MM.1S (cell line): ENCODE measurements around the gene HTR1E.
"Not testable (repeated sequence)": the region's sequence is repeated elsewhere in the genome, so short reads cannot be mapped to it uniquely, and the experiment has no call there.

Experiments used
- DNase-seq: peaks from one replicate; pipeline ENCODE4 v3.0.0-alpha.2; 2015
- H2AFZ ChIP-seq: fragments of 300-600 bp; sonication (generic); 2 replicates; pipeline ENCODE4 v1.6.0; 2016; ENCODE audit warnings: antibody characterized with exemption, low read length
- H3F3A ChIP-seq: fragments of 300-600 bp; sonication (generic); 2 replicates; pipeline ENCODE4 v1.6.1; 2016; ENCODE audit warnings: mild to moderate bottlenecking, antibody characterized with exemption, low read length, moderate library complexity, mixed read lengths; ENCODE audit not compliant: insufficient read depth
- H3K27ac ChIP-seq: fragments of 300-600 bp; sonication (generic); 2 replicates; pipeline ENCODE4 v1.5.1; 2016; ENCODE audit warnings: mild to moderate bottlenecking, low read length
- H3K27me3 ChIP-seq: fragments of 300-600 bp; sonication (generic); replicated peaks from 2 replicates; pipeline ENCODE4 v1.6.0; 2016; ENCODE audit warnings: low read length; ENCODE audit not compliant: insufficient read depth
- H3K36me3 ChIP-seq: fragments of 300-600 bp; sonication (generic); replicated peaks from 2 replicates; pipeline ENCODE4 v1.6.1; 2016; ENCODE audit warnings: mild to moderate bottlenecking, low read length, mixed read lengths; ENCODE audit not compliant: insufficient read depth
- H3K4me1 ChIP-seq: fragments of 300-600 bp; sonication (generic); 2 replicates; pipeline ENCODE4 v1.6.1; 2016; ENCODE audit warnings: low read length, mixed read lengths
- H3K4me2 ChIP-seq: fragments of 300-600 bp; sonication (generic); 2 replicates; pipeline ENCODE4 v1.6.0; 2016; ENCODE audit warnings: low read depth, low read length
- H3K4me3 ChIP-seq: fragments of 300-600 bp; sonication (generic); 2 replicates; pipeline ENCODE4 v1.5.1; 2016; ENCODE audit warnings: low read length, mixed read lengths
- H3K79me2 ChIP-seq: fragments of 300-600 bp; sonication (generic); 2 replicates; pipeline ENCODE4 v1.6.1; 2016; ENCODE audit warnings: mixed run types, low read length, mixed read lengths
- H3K9ac ChIP-seq: fragments of 300-600 bp; sonication (generic); 2 replicates; pipeline ENCODE4 v1.6.1; 2016; ENCODE audit warnings: low read length, mixed read lengths
- H3K9me2 ChIP-seq: fragments of 300-600 bp; sonication (generic); replicated peaks from 2 replicates; pipeline ENCODE4 v1.6.1; 2016; ENCODE audit warnings: mild to moderate bottlenecking, low read length, mixed read lengths; ENCODE audit not compliant: insufficient read depth
- H3K9me3 ChIP-seq: fragments of 300-600 bp; sonication (generic); replicated peaks from 2 replicates; pipeline ENCODE4 v1.6.1; 2016; ENCODE audit warnings: mild to moderate bottlenecking, low read length, mixed read lengths; ENCODE audit not compliant: insufficient read depth
- H4K20me1 ChIP-seq: fragments of 300-600 bp; sonication (generic); 2 replicates; pipeline ENCODE4 v1.6.1; 2016; ENCODE audit warnings: mild to moderate bottlenecking, low read length, moderate library complexity, mixed read lengths; ENCODE audit not compliant: insufficient read depth
- CTCF ChIP-seq: fragments of 300-600 bp; sonication (generic); IDR thresholded peaks from 2 replicates; pipeline ENCODE4 v1.5.1; 2016; ENCODE audit warnings: antibody characterized with exemption, low read length, mixed read lengths
- EZH2 ChIP-seq: fragments of 300-600 bp; sonication (generic); optimal IDR thresholded peaks from 2 replicates; pipeline ENCODE3; 2017; ENCODE audit warnings: low read depth, mild to moderate bottlenecking, antibody characterized with exemption, low read length, mixed read lengths
- EZH2phosphoT487 ChIP-seq: fragments of 300-600 bp; sonication (generic); IDR thresholded peaks from 2 replicates; pipeline ENCODE4 v1.6.1; 2018; ENCODE audit warnings: antibody characterized with exemption, low read length

The HTR1E gene

GRCh38 chr6:87001494-87001893 is 64.2 kb downstream of the HTR1E start:
- DNase-seq, result peak; percentile 34
- H3K36me3 ChIP-seq, result no peaks in the 10 kb centered on the region
- no peaks in the 10 kb centered on the region for H4K20me1 ChIP-seq

GRCh38 chr6:87002391-87002790 is 65.1 kb downstream of the HTR1E start:
- not testable (repeated sequence) for H2AFZ ChIP-seq, H3K9ac ChIP-seq, H3F3A ChIP-seq, H4K20me1 ChIP-seq, H3K79me2 ChIP-seq, H3K27ac ChIP-seq, H3K4me2 ChIP-seq, H3K27me3 ChIP-seq, H3K4me3 ChIP-seq, H3K9me2 ChIP-seq, H3K36me3 ChIP-seq, DNase-seq, H3K9me3 ChIP-seq
- peaks cover 10% of the 10 kb centered on the region; the same call in 1 of the 2 replicates for H3K4me1 ChIP-seq

More at GRCh38 chr6:87001494-87001893, 64.2 kb downstream of the HTR1E start:
- Histone ChIP-seq H3K9ac (no peak overlapping the region), H3K9me2 (no peaks in the 10 kb centered on the region), H3K79me2 (no peaks in the 10 kb centered on the region), H3K4me3 (no peak overlapping the region), H2AFZ (peak overlapping the region; percentile 46; the same call in 1 of the 2 replicates), H3K4me1 (peaks cover 10% of the 10 kb centered on the region; the same call in 1 of the 2 replicates), H3K27me3 (no peaks in the 10 kb centered on the region), H3K4me2 (peak overlapping the region; percentile 12; the same call in 1 of the 2 replicates), H3F3A (peaks cover 9% of the 10 kb centered on the region; the same call in 1 of the 2 replicates), H3K27ac (peak overlapping the region; percentile 60; the same call in 1 of the 2 replicates), H3K9me3 (no peaks in the 10 kb centered on the region)
- TF ChIP-seq EZH2phosphoT487 (no peak), CTCF (no peak), EZH2 (no peak)

- not testable (repeated sequence) for H3K9ac ChIP-seq, DNase-seq, H3K79me2 ChIP-seq, H3K4me3 ChIP-seq, H3K9me2 ChIP-seq, H3K27ac ChIP-seq, H3K27me3 ChIP-seq, H4K20me1 ChIP-seq, H3K4me2 ChIP-seq, H3K9me3 ChIP-seq, H3K4me1 ChIP-seq, H3K36me3 ChIP-seq, H2AFZ ChIP-seq, H3F3A ChIP-seq
These were observed 69.2 kb downstream of the HTR1E start for GRCh38 chr6:87006541-87006940.

- not testable (repeated sequence) for DNase-seq, H3K9me3 ChIP-seq, H3K36me3 ChIP-seq, H3K27me3 ChIP-seq, H3F3A ChIP-seq, H3K4me3 ChIP-seq, H4K20me1 ChIP-seq, H2AFZ ChIP-seq, H3K27ac ChIP-seq, H3K4me2 ChIP-seq, H3K4me1 ChIP-seq, H3K79me2 ChIP-seq, H3K9ac ChIP-seq, H3K9me2 ChIP-seq
These were observed 72.3 kb downstream of the HTR1E start for GRCh38 chr6:87009581-87009980.

GRCh38 chr6:87012035-87012434 is 74.7 kb downstream of the HTR1E start:
- no peaks in the 10 kb centered on the region for H3K9me2 ChIP-seq
- TF ChIP-seq CTCF, result no peak
- TF ChIP-seq EZH2phosphoT487, result no peak
- TF ChIP-seq EZH2, result no peak
- no peak overlapping the region for H3K4me2 ChIP-seq
- no peak for DNase-seq
- H3K27me3 ChIP-seq, result no peaks in the 10 kb centered on the region
- no peaks in the 10 kb centered on the region for H3K36me3 ChIP-seq
- H3K9ac ChIP-seq, result no peak overlapping the region
- H3K4me1 ChIP-seq, result no peaks in the 10 kb centered on the region
- H2AFZ ChIP-seq, result no peak overlapping the region
- no peaks in the 10 kb centered on the region for H4K20me1 ChIP-seq
- no peaks in the 10 kb centered on the region for H3K79me2 ChIP-seq
- no peak overlapping the region for H3K4me3 ChIP-seq
- no peaks in the 10 kb centered on the region for H3F3A ChIP-seq
- no peaks in the 10 kb centered on the region for H3K9me3 ChIP-seq
- no peak overlapping the region for H3K27ac ChIP-seq
